ENCODE data around the gene GDF9.

The GDF9 gene

DNA sequence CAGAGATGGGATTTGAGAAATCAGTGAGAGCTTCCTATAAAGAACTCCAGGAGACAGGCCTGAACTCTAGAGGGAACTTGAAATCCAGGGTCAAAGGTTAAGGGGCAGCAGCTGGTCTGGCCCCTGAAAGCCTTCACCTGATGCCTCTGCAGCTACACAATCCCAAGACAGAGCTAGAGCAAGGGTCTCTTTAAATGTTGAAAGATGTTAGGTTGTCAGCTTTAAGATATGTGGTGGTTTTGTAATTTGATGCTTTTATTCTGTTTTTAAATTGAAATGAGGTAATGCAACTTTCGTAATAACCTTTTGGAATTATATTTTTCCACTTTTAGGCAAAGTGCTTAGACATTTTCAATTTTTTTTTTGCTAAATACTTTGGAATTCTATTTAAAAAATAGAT, 50.8 kb downstream of the GDF9 start:
- H3K36me3 ChIP-seq (ENCODE audit: low read length), result no peaks in the 10 kb centered on the region
- no peaks in the 10 kb centered on the region for H4K20me1 ChIP-seq (ENCODE audit: low read depth, low read length)
- no peaks in the 10 kb centered on the region for H3F3A ChIP-seq (ENCODE audit: insufficient read depth)
- no peak overlapping the region for H2AFZ ChIP-seq (ENCODE audit: low read depth, low read length, severe bottlenecking)
- H3K27me3 ChIP-seq (ENCODE audit: low read length), result no peaks in the 10 kb centered on the region
- H3K27ac ChIP-seq (ENCODE audit: low read depth, low read length), result no peak overlapping the region
- no peak for TF ChIP-seq EZH2phosphoT487 (conservative IDR thresholded peaks at IDR 0.05; ENCODE audit: low read length)
- TF ChIP-seq, protein P1, sequence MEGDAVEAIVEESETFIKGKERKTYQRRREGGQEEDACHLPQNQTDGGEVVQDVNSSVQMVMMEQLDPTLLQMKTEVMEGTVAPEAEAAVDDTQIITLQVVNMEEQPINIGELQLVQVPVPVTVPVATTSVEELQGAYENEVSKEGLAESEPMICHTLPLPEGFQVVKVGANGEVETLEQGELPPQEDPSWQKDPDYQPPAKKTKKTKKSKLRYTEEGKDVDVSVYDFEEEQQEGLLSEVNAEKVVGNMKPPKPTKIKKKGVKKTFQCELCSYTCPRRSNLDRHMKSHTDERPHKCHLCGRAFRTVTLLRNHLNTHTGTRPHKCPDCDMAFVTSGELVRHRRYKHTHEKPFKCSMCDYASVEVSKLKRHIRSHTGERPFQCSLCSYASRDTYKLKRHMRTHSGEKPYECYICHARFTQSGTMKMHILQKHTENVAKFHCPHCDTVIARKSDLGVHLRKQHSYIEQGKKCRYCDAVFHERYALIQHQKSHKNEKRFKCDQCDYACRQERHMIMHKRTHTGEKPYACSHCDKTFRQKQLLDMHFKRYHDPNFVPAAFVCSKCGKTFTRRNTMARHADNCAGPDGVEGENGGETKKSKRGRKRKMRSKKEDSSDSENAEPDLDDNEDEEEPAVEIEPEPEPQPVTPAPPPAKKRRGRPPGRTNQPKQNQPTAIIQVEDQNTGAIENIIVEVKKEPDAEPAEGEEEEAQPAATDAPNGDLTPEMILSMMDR (IDR thresholded peaks at IDR 0.05; ENCODE audit: insufficient read depth, low read length, poor library complexity, severe bottlenecking), result no peak
- H3K9me2 ChIP-seq (replicated peaks; ENCODE audit: insufficient read depth, low read length), result no peaks in the 10 kb centered on the region
- no peaks in the 10 kb centered on the region for H3K9me3 ChIP-seq (ENCODE audit: insufficient read depth, low read length)
- no peak overlapping the region for H3K9ac ChIP-seq (ENCODE audit: low read length)
- no peak overlapping the region for H3K4me3 ChIP-seq (ENCODE audit: insufficient read depth, low read length, poor library complexity, severe bottlenecking)
- H3K4me2 ChIP-seq (ENCODE audit: low read depth, low read length, poor library complexity, severe bottlenecking), result no peak overlapping the region
- no peaks in the 10 kb centered on the region for H3K79me2 ChIP-seq (ENCODE audit: insufficient read depth, low read length)

DNA sequence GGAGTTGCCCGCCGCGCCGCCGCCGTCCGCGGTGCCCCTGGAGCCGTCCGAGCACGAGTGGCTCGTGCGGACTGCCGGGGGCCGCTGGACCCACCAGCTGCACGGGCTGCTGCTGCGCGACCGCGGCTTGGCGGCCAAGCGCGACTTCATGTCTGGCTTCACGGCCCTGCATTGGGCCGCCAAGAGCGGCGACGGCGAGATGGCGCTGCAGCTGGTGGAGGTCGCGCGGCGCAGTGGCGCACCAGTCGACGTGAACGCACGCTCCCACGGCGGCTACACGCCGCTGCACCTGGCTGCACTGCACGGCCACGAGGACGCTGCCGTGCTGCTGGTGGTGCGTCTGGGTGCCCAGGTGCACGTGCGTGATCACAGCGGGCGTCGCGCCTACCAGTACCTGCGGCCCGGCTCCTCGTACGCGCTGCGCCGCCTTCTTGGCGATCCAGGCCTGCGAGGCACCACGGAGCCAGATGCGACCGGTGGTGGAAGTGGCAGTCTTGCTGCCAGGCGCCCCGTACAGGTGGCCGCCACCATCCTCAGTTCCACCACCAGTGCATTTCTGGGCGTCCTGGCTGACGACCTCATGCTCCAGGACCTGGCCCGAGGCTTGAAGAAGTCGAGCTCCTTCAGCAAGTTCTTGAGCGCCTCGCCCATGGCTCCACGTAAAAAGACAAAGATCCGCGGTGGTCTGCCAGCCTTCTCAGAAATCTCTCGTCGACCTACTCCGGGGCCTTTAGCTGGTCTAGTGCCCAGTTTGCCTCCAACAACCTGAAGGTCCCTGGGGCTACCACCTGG, 51.6 kb downstream of the GDF9 start:
- H3K36me3 ChIP-seq (ENCODE audit: low read length), result no peaks in the 10 kb centered on the region
- no peaks in the 10 kb centered on the region for H4K20me1 ChIP-seq (ENCODE audit: low read depth, low read length)
- no peaks in the 10 kb centered on the region for H3K9me2 ChIP-seq (replicated peaks; ENCODE audit: insufficient read depth, low read length)
- H3F3A ChIP-seq (ENCODE audit: insufficient read depth), result no peaks in the 10 kb centered on the region
- no peaks in the 10 kb centered on the region for H3K79me2 ChIP-seq (ENCODE audit: insufficient read depth, low read length)
- no peaks in the 10 kb centered on the region for H3K9me3 ChIP-seq (ENCODE audit: insufficient read depth, low read length)
- TF ChIP-seq, protein P1 (IDR thresholded peaks at IDR 0.05; ENCODE audit: insufficient read depth, low read length, poor library complexity, severe bottlenecking), result no peak
- no peak for TF ChIP-seq EZH2phosphoT487 (conservative IDR thresholded peaks at IDR 0.05; ENCODE audit: low read length)
- no peak overlapping the region for H3K27ac ChIP-seq (ENCODE audit: low read depth, low read length)
- no peak overlapping the region for H3K9ac ChIP-seq (ENCODE audit: low read length)
- no peak overlapping the region for H3K4me3 ChIP-seq (ENCODE audit: insufficient read depth, low read length, poor library complexity, severe bottlenecking)
- H3K27me3 ChIP-seq (ENCODE audit: low read length), result no peaks in the 10 kb centered on the region
- no peak overlapping the region for H3K4me2 ChIP-seq (ENCODE audit: low read depth, low read length, poor library complexity, severe bottlenecking)
- H2AFZ ChIP-seq (ENCODE audit: low read depth, low read length, severe bottlenecking), result no peak overlapping the region

DNA sequence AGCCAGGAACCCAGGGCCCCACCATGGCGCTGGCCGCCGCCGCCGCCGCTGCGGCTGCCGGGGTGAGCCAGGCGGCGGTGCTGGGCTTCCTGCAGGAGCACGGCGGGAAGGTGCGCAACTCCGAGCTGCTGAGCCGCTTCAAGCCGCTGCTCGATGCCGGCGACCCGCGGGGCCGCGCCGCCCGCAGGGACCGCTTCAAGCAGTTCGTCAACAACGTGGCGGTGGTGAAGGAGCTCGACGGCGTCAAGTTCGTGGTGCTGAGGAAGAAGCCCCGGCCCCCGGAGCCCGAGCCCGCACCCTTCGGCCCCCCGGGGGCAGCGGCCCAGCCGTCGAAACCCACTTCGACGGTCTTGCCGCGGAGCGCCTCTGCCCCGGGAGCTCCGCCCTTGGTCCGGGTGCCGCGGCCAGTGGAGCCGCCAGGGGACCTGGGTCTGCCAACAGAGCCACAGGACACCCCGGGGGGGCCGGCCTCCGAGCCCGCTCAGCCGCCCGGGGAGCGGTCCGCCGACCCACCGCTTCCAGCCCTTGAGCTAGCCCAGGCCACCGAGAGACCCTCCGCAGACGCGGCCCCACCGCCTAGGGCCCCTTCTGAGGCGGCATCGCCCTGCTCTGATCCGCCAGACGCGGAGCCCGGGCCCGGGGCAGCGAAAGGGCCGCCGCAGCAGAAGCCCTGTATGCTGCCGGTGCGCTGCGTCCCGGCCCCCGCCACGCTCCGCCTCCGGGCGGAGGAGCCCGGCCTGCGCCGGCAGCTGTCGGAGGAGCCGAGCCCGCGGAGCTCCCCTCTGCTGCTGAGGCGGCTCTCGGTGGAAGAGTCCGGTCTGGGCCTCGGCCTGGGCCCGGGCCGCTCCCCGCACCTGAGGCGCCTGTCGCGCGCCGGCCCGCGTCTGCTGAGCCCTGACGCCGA, 52.4 kb downstream of the GDF9 start:
- Histone ChIP-seq H3K9ac (ENCODE audit: low read length) (no peak overlapping the region), H2AFZ (ENCODE audit: low read depth, low read length, severe bottlenecking) (no peak overlapping the region), H4K20me1 (ENCODE audit: low read depth, low read length) (no peaks in the 10 kb centered on the region), H3K27me3 (ENCODE audit: low read length) (no peaks in the 10 kb centered on the region), H3K36me3 (ENCODE audit: low read length) (no peaks in the 10 kb centered on the region), H3K4me3 (ENCODE audit: insufficient read depth, low read length, poor library complexity, severe bottlenecking) (no peak overlapping the region), H3K9me3 (ENCODE audit: insufficient read depth, low read length) (no peaks in the 10 kb centered on the region), H3K27ac (ENCODE audit: low read depth, low read length) (no peak overlapping the region), H3K4me2 (ENCODE audit: low read depth, low read length, poor library complexity, severe bottlenecking) (no peak overlapping the region), H3K9me2 (replicated peaks; ENCODE audit: insufficient read depth, low read length) (no peaks in the 10 kb centered on the region), H3K79me2 (ENCODE audit: insufficient read depth, low read length) (no peaks in the 10 kb centered on the region), H3F3A (ENCODE audit: insufficient read depth) (no peaks in the 10 kb centered on the region)
- TF ChIP-seq, protein P1 (IDR thresholded peaks at IDR 0.05; ENCODE audit: insufficient read depth, low read length, poor library complexity, severe bottlenecking), result no peak
- no peak for TF ChIP-seq EZH2phosphoT487 (conservative IDR thresholded peaks at IDR 0.05; ENCODE audit: low read length)
